ENCODE results near the gene CPNE5.

CPNE5 gene

DNA sequence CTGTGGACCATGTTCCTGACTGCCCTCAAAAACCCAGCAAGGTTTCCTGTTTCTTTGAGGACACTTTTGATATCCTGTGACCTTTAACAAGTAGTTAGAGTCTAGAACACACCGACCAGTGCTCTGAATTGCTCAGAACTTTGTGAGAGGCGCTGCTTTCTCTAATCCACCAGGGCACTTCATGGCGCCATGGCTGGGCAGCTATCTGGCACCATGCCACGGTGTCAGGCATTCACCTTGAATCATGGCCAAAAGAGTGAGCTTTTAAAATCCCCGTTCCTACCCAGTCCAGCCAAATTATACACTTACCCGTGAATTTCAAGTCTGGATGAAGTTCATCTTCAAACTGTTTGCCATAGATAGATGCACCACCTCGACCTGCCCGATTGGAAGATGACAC lies 17.0 kb upstream of the CPNE5 start:
- no peak for DNase-seq

DNA sequence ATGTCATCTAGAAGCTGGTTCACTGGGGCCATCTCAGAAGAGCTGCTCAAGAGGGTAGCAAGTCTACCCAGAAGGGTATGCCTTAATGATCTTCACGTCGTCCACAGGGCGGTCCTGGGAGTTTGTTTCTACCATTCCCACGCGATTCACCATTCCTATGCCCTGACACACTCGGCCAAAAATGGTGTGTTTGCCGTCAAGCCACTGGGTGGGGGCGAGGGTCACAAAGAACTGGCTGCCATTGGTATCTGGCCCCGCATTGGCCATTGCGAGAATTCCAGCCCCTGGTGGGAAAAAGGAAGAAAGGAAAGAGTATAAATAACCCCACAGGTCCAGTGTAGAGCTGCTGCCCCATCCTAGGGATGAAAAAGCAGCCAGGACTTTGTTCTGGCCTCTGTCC lies 16.5 kb upstream of the CPNE5 start:
- DNase-seq = no peak

GRCh38 chr6:36853325-36853724 lies 14.1 kb upstream of the CPNE5 start:
- DNase-seq = no peak

GRCh38 chr6:36852481-36853147 lies 13.4 kb upstream of the CPNE5 start:
- no peak for DNase-seq

GRCh38 chr6:36851626-36852025 lies 12.4 kb upstream of the CPNE5 start:
- DNase-seq = no peak

GRCh38 chr6:36851149-36851614 lies 11.9 kb upstream of the CPNE5 start:
- DNase-seq = peak; percentile 64

GRCh38 chr6:36850021-36850420 lies 10.8 kb upstream of the CPNE5 start:
- no peak for DNase-seq

DNA sequence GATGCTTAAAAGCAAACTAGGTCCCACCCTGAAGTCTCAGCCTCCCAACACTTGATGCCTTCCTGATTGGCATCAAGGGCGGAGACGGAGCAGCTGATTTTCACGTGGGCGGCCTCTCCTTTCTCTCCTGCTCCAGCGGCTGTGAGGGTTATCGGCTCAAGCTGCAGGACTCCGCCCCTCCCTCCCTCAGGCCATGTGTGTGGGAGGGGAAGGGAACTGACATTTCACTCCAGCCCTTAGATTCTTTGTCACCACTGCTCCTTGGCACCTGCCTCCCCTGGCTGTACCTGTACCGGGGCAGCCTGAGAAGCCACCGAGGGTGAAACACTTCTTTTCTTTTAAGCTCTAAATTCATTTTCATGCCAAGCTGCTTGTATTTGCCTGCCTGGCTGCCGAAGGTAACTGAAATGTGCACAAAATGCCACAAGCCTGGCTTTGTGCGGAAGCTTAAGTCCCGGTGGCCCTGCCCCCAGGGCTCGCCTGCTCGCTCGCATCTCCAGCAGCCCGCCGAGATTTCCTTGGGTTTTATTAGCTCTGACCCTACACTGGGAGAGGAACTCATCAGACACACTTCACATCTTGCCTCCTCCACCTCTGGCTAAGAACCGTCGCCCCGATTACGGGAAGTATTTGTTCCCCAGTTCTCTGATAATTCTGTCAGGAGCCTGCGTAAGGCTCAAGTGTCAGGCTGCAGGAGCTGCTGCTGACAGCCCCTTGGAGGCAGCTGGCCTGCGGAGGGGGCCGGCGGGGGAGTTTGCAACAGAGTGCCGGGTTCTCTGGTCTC lies 9.6 kb upstream of the CPNE5 start:
- DNase-seq = no peak

DNA sequence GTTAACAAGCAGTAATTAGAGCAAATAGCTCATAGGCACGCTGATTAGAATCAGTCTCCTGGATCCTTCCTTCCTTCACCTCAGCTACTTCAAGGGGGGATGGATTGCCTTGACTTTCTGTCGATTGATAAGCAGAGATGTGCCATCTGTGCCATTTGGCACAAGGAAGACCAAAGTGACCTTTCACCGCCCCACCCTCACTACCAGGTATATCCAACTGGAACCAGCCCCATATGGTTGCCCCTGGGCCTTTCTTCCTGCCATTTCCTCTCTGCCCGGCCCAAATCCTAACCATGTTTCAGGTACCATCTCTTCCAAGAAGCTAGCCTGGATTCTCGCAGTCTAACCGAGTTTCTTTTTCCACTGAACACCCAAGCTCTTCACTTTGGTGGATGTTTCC lies 8.7 kb upstream of the CPNE5 start:
- DNase-seq = no peak

GRCh38 chr6:36847152-36847551 lies 7.9 kb upstream of the CPNE5 start:
- no peak for DNase-seq

DNA sequence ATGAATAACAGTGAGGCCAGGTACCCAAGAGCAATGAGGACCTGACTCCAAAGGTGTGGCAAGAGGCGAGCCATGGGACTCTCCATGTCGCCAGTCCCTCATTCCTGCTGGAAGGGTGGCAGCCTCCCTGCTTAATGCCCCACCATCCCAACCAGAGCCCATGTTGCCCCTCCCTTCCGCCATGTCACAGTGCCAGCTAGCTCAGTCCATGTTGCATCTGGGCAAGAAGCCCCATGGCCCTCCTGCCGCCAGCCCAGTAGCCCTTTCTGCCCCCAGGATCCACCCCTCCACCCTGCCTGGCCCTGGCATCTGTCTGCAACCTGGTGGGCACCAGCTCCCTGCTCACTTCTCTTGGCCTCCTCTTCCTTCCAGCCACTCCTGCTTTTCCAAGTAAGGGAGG lies 6.0 kb upstream of the CPNE5 start:
- no peak for DNase-seq

- DNase-seq = no peak
These were observed 5.3 kb upstream of the CPNE5 start for GRCh38 chr6:36844232-36845170.

DNA sequence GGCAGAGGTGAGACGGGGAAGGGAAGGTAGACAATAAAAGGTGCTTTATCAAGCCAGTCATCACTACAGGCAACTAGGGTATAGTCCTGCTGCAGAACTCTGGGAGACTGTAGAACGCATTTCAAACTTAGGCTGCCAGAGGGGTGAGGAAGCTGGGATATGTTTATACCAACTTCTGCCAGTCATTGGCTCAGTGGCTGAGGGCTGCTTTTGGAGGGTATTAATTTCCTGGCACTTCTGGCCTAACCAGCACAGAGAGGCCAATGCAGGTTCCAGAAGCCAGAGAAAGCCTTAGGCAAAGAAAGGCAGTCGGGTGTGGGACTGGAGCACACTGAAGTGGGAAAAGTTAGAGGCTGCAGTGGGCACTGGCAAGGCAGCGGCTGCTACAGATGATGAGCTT lies 3.9 kb upstream of the CPNE5 start:
- DNase-seq = no peak

GRCh38 chr6:36841756-36842155 lies 2.5 kb upstream of the CPNE5 start:
- DNase-seq = no peak

GRCh38 chr6:36840432-36841403 lies 1.5 kb upstream of the CPNE5 start:
- peak; percentile 25 for DNase-seq

- DNase-seq = peak; percentile 36
These were observed 646 bp upstream of the CPNE5 start for GRCh38 chr6:36839749-36840431.

- DNase-seq = no peak
These were observed 1.6 kb downstream of the CPNE5 start for GRCh38 chr6:36837686-36838085.

DNA sequence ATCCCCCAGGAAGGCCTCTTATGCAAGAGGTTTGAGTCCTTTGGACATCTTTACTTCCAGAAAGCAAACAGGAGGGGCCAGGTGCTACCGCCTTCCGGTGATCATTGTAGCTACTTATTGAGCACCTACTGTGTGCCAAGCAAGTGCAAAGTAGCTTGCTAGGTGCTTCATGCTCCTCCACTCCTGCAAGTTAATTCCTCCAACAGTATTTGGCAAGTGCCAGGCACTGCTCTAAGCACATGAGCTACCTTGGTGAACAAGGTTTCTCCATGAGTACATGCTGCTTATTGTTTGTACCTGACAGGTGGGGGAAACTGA lies 2.3 kb downstream of the CPNE5 start:
- DNase-seq = no peak

DNA sequence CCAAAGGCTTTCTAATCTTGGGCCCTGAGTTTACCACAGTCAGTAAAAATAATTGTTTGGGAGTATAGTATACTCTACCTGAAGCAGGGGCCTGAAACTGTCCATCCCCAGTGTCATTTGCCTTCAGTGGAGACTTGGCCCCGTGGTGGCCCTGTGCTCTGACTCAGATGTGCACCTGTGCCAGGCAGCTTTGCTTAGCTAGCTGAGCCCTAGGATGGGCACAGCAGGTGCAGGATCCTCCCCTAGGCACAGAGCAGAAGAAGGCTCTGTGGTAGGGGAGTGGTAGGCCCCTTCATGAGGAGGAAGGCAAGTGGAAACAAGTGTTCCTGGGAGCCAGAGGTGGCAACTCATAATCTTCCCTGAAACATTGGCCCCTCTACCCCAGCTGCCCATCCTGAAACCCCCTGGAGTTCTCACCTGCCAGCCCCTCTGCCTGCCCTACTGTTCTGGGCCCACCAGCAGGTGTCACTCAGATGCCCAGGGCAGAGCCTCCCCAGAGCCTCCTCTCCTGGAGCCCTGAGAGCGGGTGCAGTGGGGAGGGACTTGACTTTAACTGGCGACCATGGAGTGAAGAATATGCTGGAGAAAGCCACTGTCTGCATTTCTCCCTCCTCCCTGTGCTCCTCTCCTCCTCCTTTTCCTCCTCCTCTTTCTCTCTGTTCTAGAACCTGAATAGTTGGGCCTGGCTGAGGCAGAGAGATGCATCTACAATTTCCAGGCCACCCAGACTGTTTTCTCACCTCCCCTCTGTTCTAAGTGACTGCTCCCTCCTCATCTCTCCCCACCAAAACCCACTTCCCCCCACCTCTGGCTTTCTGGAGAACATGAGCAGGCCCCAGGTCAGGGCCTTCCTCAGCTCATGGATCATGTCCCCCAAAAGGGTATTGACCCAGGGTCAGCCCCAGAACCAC lies 2.9 kb downstream of the CPNE5 start:
- DNase-seq = no peak

DNA sequence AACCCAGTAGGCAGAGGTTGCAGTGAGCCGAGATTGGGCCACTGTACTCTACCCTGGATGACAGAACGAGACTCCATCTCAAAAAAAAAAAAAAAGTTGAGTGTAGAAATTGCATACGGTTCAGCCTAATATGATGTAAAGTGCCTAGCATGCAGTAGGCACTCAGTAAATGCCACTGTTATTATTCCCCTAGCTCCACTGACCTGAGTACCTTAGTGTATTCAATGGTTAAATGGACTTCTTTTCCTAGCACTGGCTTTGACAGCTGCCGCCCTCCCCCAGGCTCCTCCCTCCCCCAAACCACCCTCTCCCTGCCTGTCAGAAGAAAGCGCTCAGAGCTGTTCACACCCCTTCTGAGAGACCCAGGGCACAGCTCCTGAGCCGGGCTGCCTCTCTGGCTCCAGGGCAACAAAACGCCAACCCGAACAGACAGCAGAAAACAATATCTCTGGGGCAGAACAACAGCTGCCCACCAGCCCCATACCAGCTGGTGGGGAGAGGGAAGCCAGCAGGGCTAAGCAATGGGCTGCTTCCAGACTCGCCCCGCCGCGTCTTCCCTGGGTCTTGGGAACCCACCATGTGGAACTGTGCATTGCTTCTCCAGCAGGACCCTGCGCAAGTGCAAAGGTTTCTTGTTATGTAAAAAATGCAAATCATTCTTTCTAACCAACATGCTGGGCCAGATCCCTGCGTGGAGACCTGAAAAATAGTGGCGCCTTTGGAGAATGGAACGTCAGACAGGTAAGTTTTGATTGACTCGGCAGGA lies 4.5 kb downstream of the CPNE5 start:
- no peak for DNase-seq
